Central memory CD8-positive, alpha-beta T cell (primary cell): ENCODE results near the gene UBASH3B.

Experiments used
- ATAC-seq: fragments of 150-1000 bp; cut with Tn5 transposase; replicated peaks from 2 replicates; pipeline ENCODE4 v1.10.0; 2022; ENCODE audit warnings: mild to moderate bottlenecking, moderate FRiP score, moderate number of reproducible peaks; ENCODE audit not compliant: poor library complexity, severe bottlenecking; ENCODE audit errors: extremely low read depth
- DNase-seq, 2 donors: peaks; one replicate each; pipeline ENCODE4 v3.0.0; 2021; ENCODE audit warnings: low spot score in 2 of 2
- H3K27ac Mint-ChIP-seq: one replicate; pipeline ENCODE4 v1.8.0; 2022; ENCODE audit warnings: low read depth, mild to moderate bottlenecking, moderate library complexity, mixed read lengths
- H3K27me3 Mint-ChIP-seq: one replicate; pipeline ENCODE4 v1.8.0; 2022; ENCODE audit warnings: mixed read lengths
- H3K36me3 Mint-ChIP-seq: one replicate; pipeline ENCODE4 v1.8.0; 2022; ENCODE audit warnings: mild to moderate bottlenecking, moderate library complexity, mixed read lengths; ENCODE audit not compliant: insufficient read depth
- H3K4me1 Mint-ChIP-seq: one replicate; pipeline ENCODE4 v1.8.0; 2022; ENCODE audit warnings: mixed read lengths
- H3K4me3 Mint-ChIP-seq: one replicate; pipeline ENCODE4 v1.8.0; 2022; ENCODE audit warnings: mild to moderate bottlenecking, moderate library complexity, mixed read lengths
- H3K9me3 Mint-ChIP-seq: one replicate; pipeline ENCODE4 v1.8.0; 2022; ENCODE audit warnings: mixed read lengths

The UBASH3B gene

DNA sequence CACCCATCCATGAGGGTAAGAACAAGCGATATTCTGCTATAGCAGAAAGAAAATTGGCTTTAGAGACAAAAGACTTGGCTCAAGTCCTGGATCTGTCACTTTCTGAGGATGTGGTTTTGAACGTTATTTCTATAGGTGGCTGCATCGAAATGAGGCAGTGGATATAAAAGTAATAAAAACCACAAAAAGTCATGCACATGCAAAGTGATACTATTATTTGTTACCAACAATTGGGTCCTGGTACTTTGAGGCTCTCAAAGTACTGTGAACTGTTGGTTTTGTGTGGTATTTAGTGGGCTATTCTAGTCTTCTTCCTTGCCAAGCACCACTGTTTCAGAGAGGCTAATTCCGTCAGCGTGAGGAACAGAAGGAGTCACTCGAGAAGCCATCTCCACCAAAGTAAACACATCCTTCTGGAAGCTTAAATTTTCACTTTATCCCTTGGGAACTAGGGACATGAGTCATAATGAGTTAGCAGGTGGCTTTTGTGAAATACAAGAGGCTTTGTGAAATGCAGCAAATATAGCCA lies 13.1 kb downstream of the UBASH3B start:
- no peaks in the 10 kb centered on the region for H3K27me3 Mint-ChIP-seq
- peak; percentile 78 for ATAC-seq
- H3K36me3 Mint-ChIP-seq, result peaks cover 4% of the 10 kb centered on the region
- peaks cover 5% of the 10 kb centered on the region for H3K9me3 Mint-ChIP-seq
- peak overlapping the region; percentile 43 for H3K4me3 Mint-ChIP-seq
- DNase-seq, result peak in 1 of 2 donors; percentile 11
- peaks cover 56% of the 10 kb centered on the region for H3K4me1 Mint-ChIP-seq
- H3K27ac Mint-ChIP-seq, result peak overlapping the region; percentile 44

DNA sequence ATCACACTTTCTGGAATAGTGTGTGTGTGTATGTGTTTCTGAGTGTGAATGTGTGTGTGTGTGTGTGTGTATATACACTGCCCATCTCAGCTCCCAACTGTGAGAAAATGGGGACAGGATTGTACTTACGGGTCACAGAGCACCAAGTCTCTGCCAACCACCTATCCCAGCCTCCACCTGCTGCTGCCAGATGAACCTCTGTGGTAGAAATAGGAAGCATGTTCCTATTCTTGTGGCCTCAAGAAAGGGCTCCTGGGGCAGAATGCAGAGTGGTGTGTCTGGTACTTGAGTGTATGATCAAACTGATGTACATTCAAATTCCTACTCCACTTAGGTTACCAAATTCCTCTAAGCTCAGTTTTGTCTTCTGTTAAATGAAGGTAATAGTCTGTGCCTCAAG lies 14.6 kb downstream of the UBASH3B start:
- no peak overlapping the region for H3K27ac Mint-ChIP-seq
- H3K4me3 Mint-ChIP-seq, result no peak overlapping the region
- H3K4me1 Mint-ChIP-seq, result peaks cover 51% of the 10 kb centered on the region
- peaks cover 5% of the 10 kb centered on the region for H3K9me3 Mint-ChIP-seq
- no peaks in the 10 kb centered on the region for H3K27me3 Mint-ChIP-seq
- DNase-seq (no peak), ATAC-seq (no peak)
- peaks cover 4% of the 10 kb centered on the region for H3K36me3 Mint-ChIP-seq

DNA sequence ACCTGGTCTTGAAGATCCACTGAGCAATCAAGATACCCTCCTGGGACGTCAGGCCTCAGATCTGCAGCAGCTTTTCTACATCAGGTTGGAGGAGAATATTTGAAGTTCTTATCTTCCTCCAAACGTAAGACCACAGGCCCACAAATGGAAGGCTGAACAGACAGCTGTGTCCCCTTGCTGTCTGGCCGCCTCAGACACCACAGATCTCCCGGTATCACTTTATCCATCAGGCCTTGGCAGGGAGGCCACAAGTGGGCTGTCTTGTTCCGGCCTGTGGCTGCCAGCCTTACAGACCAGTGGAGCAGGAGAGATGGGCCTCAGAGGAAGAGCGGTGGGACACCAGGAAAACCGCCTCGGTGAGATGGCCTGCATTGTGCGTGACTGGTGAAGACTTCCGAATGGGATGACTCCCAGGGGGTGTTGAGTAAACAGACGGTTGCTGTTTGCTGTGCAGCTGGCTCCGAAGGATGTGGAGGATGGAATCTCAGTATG lies 15.9 kb downstream of the UBASH3B start:
- Mint-ChIP-seq H3K27ac (no peak overlapping the region), H3K4me3 (no peak overlapping the region), H3K27me3 (no peaks in the 10 kb centered on the region), H3K36me3 (peaks cover 2% of the 10 kb centered on the region), H3K9me3 (peaks cover 5% of the 10 kb centered on the region), H3K4me1 (peaks cover 59% of the 10 kb centered on the region)
- ATAC-seq (no peak), DNase-seq (no peak)

DNA sequence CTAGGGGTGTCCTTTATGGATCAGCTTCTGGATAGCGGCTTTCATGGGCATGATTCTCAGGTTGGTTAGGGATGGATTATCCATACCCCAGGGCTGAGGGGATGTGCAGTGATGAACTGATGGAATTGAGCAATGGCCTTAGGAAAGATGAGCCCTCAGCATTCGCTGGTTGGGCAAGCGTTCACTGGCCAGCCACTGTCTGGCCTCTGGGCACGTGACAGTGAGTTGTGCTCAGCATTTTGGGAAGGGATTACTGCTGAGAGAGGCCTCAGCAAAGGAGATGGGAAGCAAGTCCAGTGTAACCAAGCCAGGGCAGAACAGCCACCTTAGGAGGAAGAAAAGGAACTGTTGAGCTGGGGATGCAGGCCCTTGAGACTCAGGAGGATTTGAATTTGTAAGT lies 17.4 kb downstream of the UBASH3B start:
- peaks cover 5% of the 10 kb centered on the region for H3K9me3 Mint-ChIP-seq
- H3K4me3 Mint-ChIP-seq, result no peak overlapping the region
- ATAC-seq (no peak), DNase-seq (no peak)
- H3K27me3 Mint-ChIP-seq, result no peaks in the 10 kb centered on the region
- peaks cover 52% of the 10 kb centered on the region for H3K4me1 Mint-ChIP-seq
- H3K36me3 Mint-ChIP-seq, result no peaks in the 10 kb centered on the region
- H3K27ac Mint-ChIP-seq, result peak overlapping the region; percentile 30

DNA sequence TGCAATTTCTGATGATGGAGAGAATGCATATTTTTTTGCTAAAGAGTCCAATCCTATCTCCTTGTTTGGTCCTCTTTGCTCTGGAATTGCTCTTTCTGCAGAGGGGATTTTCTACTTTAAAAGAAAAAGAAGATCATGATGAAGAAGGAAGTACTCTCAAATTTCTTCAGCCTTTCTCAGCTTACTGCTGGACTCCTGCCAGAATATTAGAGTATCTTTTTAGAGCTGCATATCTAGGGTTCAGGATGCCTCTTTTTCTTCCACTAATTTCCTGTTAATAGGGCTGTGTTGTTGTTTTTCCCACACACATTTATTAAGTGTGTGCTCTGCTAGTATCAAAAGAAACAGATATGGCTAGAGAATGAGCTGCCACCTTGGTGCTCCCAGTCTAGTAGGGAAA lies 18.2 kb downstream of the UBASH3B start:
- peaks cover 53% of the 10 kb centered on the region for H3K4me1 Mint-ChIP-seq
- H3K9me3 Mint-ChIP-seq, result peaks cover 5% of the 10 kb centered on the region
- H3K4me3 Mint-ChIP-seq, result no peak overlapping the region
- no peak overlapping the region for H3K27ac Mint-ChIP-seq
- no peaks in the 10 kb centered on the region for H3K36me3 Mint-ChIP-seq
- no peaks in the 10 kb centered on the region for H3K27me3 Mint-ChIP-seq
- ATAC-seq (no peak), DNase-seq (no peak)

DNA sequence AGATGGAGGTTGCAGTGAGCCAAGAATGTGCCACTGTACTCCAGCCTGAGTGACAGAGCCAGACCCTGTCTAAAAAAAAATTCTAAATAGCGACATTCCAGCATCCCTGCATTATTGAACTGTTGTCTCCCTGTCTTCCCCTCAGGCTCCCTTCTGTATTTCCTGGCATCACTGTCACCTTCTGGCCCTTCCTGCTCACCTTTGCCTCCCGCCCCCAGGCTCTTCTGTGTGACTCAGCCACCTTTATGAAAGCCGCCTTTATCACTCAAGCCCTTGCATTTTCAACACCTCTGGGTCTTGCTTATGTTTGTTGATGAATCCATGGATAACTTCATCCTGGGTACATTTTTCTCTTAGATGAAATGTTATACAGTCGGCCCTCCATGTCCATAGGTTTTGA lies 21.1 kb downstream of the UBASH3B start:
- H3K4me1 Mint-ChIP-seq, result peaks cover 37% of the 10 kb centered on the region
- peak overlapping the region; percentile 45 for H3K4me3 Mint-ChIP-seq

DNA sequence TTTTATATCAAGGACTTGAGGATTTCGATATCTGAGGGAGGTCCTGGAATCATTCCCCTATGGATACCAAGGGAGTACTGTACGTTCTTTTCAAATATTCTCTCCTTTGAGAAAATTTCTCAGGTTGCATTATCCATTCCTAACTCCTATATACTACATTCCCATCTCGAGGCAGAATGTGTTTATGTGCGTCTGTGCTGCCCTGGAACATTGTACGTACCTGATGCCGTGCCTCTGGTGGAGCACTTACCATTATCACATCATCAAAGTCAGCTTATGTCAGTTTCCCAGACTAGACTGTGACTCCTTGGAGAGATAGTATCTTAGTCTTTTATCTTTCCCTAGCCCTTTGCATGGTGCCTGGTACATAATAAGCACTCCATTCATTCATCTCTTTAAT lies 21.7 kb downstream of the UBASH3B start:
- Mint-ChIP-seq H3K4me1 (peaks cover 35% of the 10 kb centered on the region), H3K27ac (peak overlapping the region; percentile 47), H3K9me3 (no peaks in the 10 kb centered on the region), H3K27me3 (no peaks in the 10 kb centered on the region), H3K4me3 (no peak overlapping the region), H3K36me3 (no peaks in the 10 kb centered on the region)
- no peak for ATAC-seq
- no peak for DNase-seq

More for the DNA sequence above, 21.1 kb downstream of the UBASH3B start:
- Mint-ChIP-seq H3K36me3 (no peaks in the 10 kb centered on the region), H3K27me3 (no peaks in the 10 kb centered on the region), H3K9me3 (no peaks in the 10 kb centered on the region), H3K27ac (peak overlapping the region; percentile 47)
- ATAC-seq, result no peak
- DNase-seq, result no peak

DNA sequence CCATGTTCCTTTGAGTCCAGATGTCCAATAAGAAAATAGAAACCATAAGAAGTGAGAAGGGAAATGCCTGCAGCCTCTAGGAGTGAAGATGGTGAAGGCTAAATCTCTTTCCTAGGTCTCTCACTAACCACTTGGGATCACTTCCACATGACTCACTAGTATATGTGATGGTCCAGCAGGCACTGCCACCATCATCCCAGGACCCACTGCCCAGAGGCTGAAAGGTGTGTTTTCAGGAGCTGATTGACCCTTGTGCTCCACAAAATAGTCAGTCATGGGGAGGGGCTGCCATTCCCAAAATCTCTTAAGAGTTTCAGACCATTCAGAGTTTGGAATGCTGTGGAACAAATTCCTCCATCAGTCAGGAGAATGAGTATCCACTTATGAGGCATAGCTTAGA lies 22.9 kb downstream of the UBASH3B start:
- Mint-ChIP-seq H3K27ac (no peak overlapping the region), H3K4me1 (peaks cover 29% of the 10 kb centered on the region), H3K27me3 (no peaks in the 10 kb centered on the region), H3K9me3 (no peaks in the 10 kb centered on the region), H3K4me3 (no peak overlapping the region), H3K36me3 (no peaks in the 10 kb centered on the region)
- no peak for ATAC-seq
- DNase-seq, result no peak

DNA sequence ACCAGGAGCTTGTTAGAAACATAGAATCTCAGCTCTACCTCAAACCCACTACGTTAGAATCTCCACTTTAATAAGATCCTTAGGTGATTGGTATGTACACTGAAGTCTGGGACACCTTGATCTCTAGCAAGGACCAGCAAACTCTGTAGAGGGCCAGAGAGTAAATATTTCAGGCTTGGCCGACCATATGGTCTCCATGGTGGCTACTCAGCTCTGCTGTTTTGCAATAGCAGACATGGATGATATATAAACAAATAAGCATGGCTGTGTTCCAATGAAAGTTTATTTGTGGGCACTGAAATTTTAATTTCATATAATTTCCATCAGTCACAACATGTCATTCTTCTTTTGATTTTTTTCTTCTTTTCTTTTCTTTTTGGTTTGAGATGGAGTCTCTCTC lies 23.9 kb downstream of the UBASH3B start:
- no peaks in the 10 kb centered on the region for H3K27me3 Mint-ChIP-seq
- no peak overlapping the region for H3K27ac Mint-ChIP-seq
- H3K4me3 Mint-ChIP-seq, result no peak overlapping the region
- no peaks in the 10 kb centered on the region for H3K36me3 Mint-ChIP-seq
- H3K4me1 Mint-ChIP-seq, result peaks cover 35% of the 10 kb centered on the region
- no peak for DNase-seq
- ATAC-seq, result no peak
- H3K9me3 Mint-ChIP-seq, result no peaks in the 10 kb centered on the region

DNA sequence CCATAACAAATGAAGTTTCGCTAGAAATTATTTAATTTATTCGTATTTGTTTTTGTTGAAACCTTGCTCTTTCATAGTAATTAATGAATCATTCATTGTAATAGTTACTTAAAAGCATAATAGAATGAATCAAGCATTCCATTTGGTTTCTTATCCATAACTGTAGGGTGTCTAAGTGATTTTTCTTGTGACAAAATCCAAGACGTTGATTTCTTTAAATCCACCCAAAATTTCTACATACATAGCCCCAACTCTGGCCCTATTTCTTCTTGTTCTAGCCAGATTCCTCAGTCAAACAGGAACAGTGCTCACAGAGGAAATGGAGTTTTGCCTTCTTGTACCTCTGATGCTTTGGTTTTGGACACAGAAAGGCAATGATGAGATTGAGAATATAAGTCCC lies 25.5 kb downstream of the UBASH3B start:
- no peak for DNase-seq
- H3K9me3 Mint-ChIP-seq, result no peaks in the 10 kb centered on the region
- ATAC-seq, result no peak
- H3K27me3 Mint-ChIP-seq, result no peaks in the 10 kb centered on the region
- no peak overlapping the region for H3K4me3 Mint-ChIP-seq
- H3K4me1 Mint-ChIP-seq, result peaks cover 27% of the 10 kb centered on the region
- H3K36me3 Mint-ChIP-seq, result no peaks in the 10 kb centered on the region
- H3K27ac Mint-ChIP-seq, result no peak overlapping the region

DNA sequence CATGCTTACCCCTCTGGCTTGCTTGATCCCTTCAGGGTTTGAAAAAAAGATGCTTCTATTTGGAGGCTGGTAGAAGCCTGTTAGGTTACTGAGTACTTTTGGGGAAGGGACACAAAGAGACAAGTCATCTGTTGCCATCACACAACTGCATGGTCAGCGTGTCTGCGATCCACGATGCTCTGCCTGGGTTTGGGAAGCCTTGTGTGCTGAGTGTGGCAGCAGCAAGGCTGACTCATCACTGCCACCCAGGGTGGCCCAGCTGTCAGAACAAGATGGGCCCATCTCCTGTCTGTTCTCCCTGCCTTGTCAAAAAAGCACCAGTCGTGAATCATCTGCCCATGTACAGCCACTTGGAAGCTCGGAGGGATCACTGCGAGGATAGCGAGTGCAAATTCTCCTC lies 26.2 kb downstream of the UBASH3B start:
- H3K4me3 Mint-ChIP-seq, result no peak overlapping the region
- peaks cover 28% of the 10 kb centered on the region for H3K4me1 Mint-ChIP-seq
- H3K27me3 Mint-ChIP-seq, result no peaks in the 10 kb centered on the region
- no peaks in the 10 kb centered on the region for H3K36me3 Mint-ChIP-seq
- ATAC-seq, result no peak
- no peak overlapping the region for H3K27ac Mint-ChIP-seq
- no peaks in the 10 kb centered on the region for H3K9me3 Mint-ChIP-seq
- DNase-seq, result no peak

DNA sequence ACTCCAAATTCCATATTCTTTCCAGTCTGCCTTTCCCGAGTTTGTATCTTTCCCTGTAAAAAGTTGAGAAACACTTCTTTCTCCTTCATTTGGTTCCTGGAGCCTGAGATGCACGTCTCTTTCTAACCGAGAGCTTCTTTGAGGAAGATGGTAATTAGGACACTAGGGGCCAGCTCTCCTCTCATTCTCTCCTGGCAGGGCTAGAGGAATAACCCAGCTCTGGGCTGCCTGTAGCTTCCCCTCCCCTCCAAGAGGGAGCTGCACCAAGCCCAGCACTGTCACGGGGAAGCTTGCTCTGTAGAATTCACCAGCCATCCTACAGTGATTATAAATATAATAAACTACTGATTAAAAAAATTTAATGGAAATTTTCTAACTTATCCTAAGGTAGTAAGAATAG lies 26.9 kb downstream of the UBASH3B start:
- no peak overlapping the region for H3K27ac Mint-ChIP-seq
- H3K4me1 Mint-ChIP-seq, result peaks cover 31% of the 10 kb centered on the region
- H3K36me3 Mint-ChIP-seq, result no peaks in the 10 kb centered on the region
- H3K27me3 Mint-ChIP-seq, result no peaks in the 10 kb centered on the region
- DNase-seq, result no peak
- H3K9me3 Mint-ChIP-seq, result no peaks in the 10 kb centered on the region
- H3K4me3 Mint-ChIP-seq, result no peak overlapping the region
- no peak for ATAC-seq

DNA sequence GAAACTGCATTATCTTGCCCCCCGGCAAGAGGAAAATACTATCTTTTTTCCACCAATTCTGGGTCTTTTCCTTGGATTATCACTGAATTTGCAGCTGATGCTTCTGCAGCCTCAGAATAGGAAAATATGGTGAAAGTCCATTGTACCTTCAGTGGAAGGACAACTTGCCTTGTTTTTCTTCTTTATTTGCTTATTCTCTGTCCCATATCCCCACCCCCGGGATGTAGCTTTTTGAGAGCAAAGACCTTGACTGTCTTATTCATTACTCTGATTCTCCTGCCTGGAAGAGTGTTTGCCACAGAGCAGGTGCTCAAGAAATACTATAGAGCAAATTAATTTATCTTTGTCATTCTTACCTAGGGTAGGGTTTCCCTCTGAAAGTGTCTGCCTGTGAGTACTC lies 29.5 kb downstream of the UBASH3B start:
- DNase-seq (no peak), ATAC-seq (no peak)
- peaks cover 27% of the 10 kb centered on the region for H3K4me1 Mint-ChIP-seq
- H3K27ac Mint-ChIP-seq, result no peak overlapping the region
- no peaks in the 10 kb centered on the region for H3K9me3 Mint-ChIP-seq
- no peaks in the 10 kb centered on the region for H3K36me3 Mint-ChIP-seq
- no peak overlapping the region for H3K4me3 Mint-ChIP-seq
- H3K27me3 Mint-ChIP-seq, result no peaks in the 10 kb centered on the region

DNA sequence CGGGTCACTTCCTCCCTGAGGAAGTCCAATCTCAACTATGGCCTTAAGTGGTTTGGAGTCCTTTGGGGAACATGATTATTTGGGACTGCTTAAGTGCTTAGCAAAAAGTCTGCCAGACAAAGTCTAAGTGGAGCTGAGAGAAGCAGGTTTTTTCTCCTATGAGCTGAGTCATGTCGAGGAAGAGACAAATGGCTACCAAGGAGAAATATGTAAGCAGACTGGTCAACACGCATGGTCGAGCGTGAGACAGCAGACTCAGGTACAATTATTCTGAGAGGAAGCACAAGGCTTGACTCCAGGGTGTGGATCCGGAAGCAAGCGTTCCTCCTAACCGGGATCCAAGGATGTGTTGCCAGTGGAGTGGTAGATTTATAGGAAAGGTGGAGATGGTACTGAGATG lies 30.6 kb downstream of the UBASH3B start:
- H3K4me1 Mint-ChIP-seq, result peaks cover 27% of the 10 kb centered on the region
- H3K9me3 Mint-ChIP-seq, result no peaks in the 10 kb centered on the region
- H3K27me3 Mint-ChIP-seq, result no peaks in the 10 kb centered on the region
- H3K27ac Mint-ChIP-seq, result peak overlapping the region; percentile 54
- no peak overlapping the region for H3K4me3 Mint-ChIP-seq
- H3K36me3 Mint-ChIP-seq, result no peaks in the 10 kb centered on the region
- ATAC-seq (no peak), DNase-seq (no peak)
